Lung (tissue), 12 donors: ENCODE data around the gene PCBD1. TPM values are rescaled to one million over a fixed set of nuclear protein-coding genes. Genes with fewer than 3 reads are reported as not detected.

Experiments used
- ATAC-seq: fragments of 200-7000 bp; cut with Tn5 transposase; one replicate; pipeline ENCODE4 v1.9.1; 2020; ENCODE audit warnings: moderate number of reproducible peaks; ENCODE audit not compliant: insufficient read depth, low FRiP score
- DNase-seq, 3 donors: peaks; one replicate each; pipeline ENCODE4 v3.0.0-alpha.2; 2013 to 2017
- H3K27ac ChIP-seq, 2 donors: one replicate each; pipeline ENCODE4 v1.5.1; 2013; ENCODE audit warnings: mild to moderate bottlenecking in 2 of 2, moderate library complexity in 2 of 2, control low read depth in 1 of 2, inconsistent platforms in 1 of 2, low read depth in 1 of 2, low read length in 1 of 2
- H3K27me3 ChIP-seq, 3 donors: one replicate each; pipeline ENCODE4 v1.5.1; 2013; ENCODE audit warnings: low read length in 2 of 3; ENCODE audit not compliant: control insufficient read depth in 3 of 3, insufficient read depth in 3 of 3
- H3K36me3 ChIP-seq, 4 donors: one replicate each; pipeline ENCODE4 v1.5.1; 2013; ENCODE audit warnings: low read length in 4 of 4, mild to moderate bottlenecking in 1 of 4, moderate library complexity in 1 of 4; ENCODE audit not compliant: control insufficient read depth in 4 of 4, insufficient read depth in 4 of 4
- H3K4me1 ChIP-seq, 5 donors: one replicate each; pipeline ENCODE4 v1.5.1; 2013; ENCODE audit warnings: low read length in 5 of 5, mild to moderate bottlenecking in 2 of 5, moderate library complexity in 1 of 5; ENCODE audit not compliant: control insufficient read depth in 5 of 5, insufficient read depth in 5 of 5
- H3K4me3 ChIP-seq: one replicate; pipeline ENCODE4 v1.5.1; 2013; ENCODE audit warnings: mild to moderate bottlenecking, control low read depth, moderate library complexity
- H3K9ac ChIP-seq, 2 donors: one replicate each; pipeline ENCODE4 v1.5.1; 2013; ENCODE audit warnings: low read length in 2 of 2, control low read depth in 1 of 2; ENCODE audit not compliant: insufficient read depth in 1 of 2
- H3K9me3 ChIP-seq, 4 donors: one replicate each; pipeline ENCODE4 v1.5.1; 2013; ENCODE audit warnings: low read length in 3 of 4, mild to moderate bottlenecking in 1 of 4, moderate library complexity in 1 of 4; ENCODE audit not compliant: control insufficient read depth in 4 of 4, insufficient read depth in 3 of 4
- CTCF ChIP-seq: IDR thresholded peaks from 2 replicates; pipeline ENCODE4 v1.5.1; 2012; ENCODE audit warnings: mild to moderate bottlenecking; ENCODE audit errors: control extremely low read depth, extremely low read depth
- WGBS, 2 donors: extraction: QIAGEN DNeasy Blood & Tissue Kit; methylation state at CpG; one replicate each; pipeline ENCODE4 v1.1.7; 2013; 5-methylcytosine and 5-hydroxymethylcytosine counted together
- polyA plus RNA-seq, 2 donors: library from polyadenylated mRNA; stranded (reverse); fragments of 200-250 nt; gene quantifications; one replicate each; pipeline ENCODE4 v1.2.1, GENCODE V29; 2013
- total RNA-seq, 2 donors: library from RNA; depleted of rRNA in 1 of 2; stranded (reverse); fragments of >200 nt in 1 of 2; gene quantifications; one replicate each; pipeline ENCODE4 v1.2.1, GENCODE V29; 2014 to 2021
- donor health status: control.
- donor health status: control.
- donor health status: Bipolar disorder and iron deficiency.
- donor health status: healthy.
- donor health status: DM: yes; HTN: yes; CAD: no.

Gene PCBD1
- total and polyA plus RNA-seq, 4 donors, result 62.5 to 152 (median 86.0) TPM

- WGBS, 2 donors, result 83 to 92% methylated on average over 10 of the region's 10 CpGs
- no peak for TF ChIP-seq CTCF
- Histone ChIP-seq H3K9ac (no peak overlapping the region), H3K4me3 (no peak overlapping the region), H3K27ac (no peak overlapping the region), H3K27me3 (no peaks in the 10 kb centered on the region), H3K9me3 (no peaks in the 10 kb centered on the region), H3K36me3 (no peaks in the 10 kb centered on the region), H3K4me1 (no peaks in the 10 kb centered on the region)
- DNase-seq, result no peak
- no peak for ATAC-seq
These were observed 47.3 kb upstream of the PCBD1 start for GRCh38 chr10:70935631-70936030.

GRCh38 chr10:70935125-70935625, 46.8 kb upstream of the PCBD1 start:
- 92 to 95% methylated on average over 11 of the region's 11 CpGs for WGBS, 2 donors
- H3K36me3 ChIP-seq, result no peaks in the 10 kb centered on the region
- TF ChIP-seq CTCF, result no peak
- ATAC-seq, result no peak
- DNase-seq, result no peak
- no peak overlapping the region for H3K4me3 ChIP-seq
- no peaks in the 10 kb centered on the region for H3K9me3 ChIP-seq
- H3K9ac ChIP-seq, result no peak overlapping the region
- H3K27me3 ChIP-seq, result no peaks in the 10 kb centered on the region
- H3K4me1 ChIP-seq, result no peaks in the 10 kb centered on the region
- H3K27ac ChIP-seq, result no peak overlapping the region

GRCh38 chr10:70934701-70935100, 46.3 kb upstream of the PCBD1 start:
- Histone ChIP-seq H3K9me3 (no peaks in the 10 kb centered on the region), H3K36me3 (no peaks in the 10 kb centered on the region), H3K9ac (no peak overlapping the region), H3K4me1 (no peaks in the 10 kb centered on the region), H3K27me3 (no peaks in the 10 kb centered on the region), H3K27ac (no peak overlapping the region), H3K4me3 (no peak overlapping the region)
- DNase-seq (no peak), ATAC-seq (no peak)
- 90 to 91% methylated on average over 1 of the region's 1 CpG for WGBS, 2 donors
- no peak for TF ChIP-seq CTCF
